ENCODE data around the gene ATXN7. TPM values are rescaled to one million over a fixed set of nuclear protein-coding genes. Genes with fewer than 3 reads are reported as not detected.

Gene ATXN7
- polyA plus RNA-seq, 3 donors, result 2.7 to 29.5 (median 3.2) TPM

DNA sequence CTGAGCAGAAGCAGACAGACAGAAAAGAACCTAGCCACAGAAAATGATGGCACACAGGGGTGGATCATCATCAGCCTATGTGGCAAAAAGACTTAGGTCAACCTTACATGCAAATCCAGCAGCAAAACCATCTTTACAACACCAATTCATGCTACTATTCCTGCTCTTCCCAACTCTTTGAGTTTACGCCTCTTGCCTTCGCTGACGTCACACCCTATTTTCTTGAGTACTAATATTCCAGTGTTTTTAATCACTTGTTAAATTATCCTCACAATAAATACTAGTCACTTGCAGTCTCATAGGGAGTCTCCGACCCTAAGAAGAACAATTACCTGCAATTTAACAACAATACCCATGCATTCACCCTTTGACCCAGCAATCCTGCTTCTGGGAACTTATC, 165.6 kb downstream of the ATXN7 start:
- Histone ChIP-seq H3K4me1 (ENCODE audit: control insufficient read depth in 1 of 2, insufficient read depth in 2 of 2, low read length in 2 of 2) (peaks cover 5% of the 10 kb centered on the region in 2 donors), H4K20me1 (ENCODE audit: insufficient read depth, low read length) (no peaks in the 10 kb centered on the region), H3K79me2 (ENCODE audit: insufficient read depth, low read length) (no peaks in the 10 kb centered on the region), H3K4me3 (replicated peaks in 1 of 3; ENCODE audit: low read depth in 2 of 3, low read length in 3 of 3) (no peak overlapping the region), H3K9ac (ENCODE audit: insufficient read depth, low read length, poor library complexity, severe bottlenecking) (no peak overlapping the region), H3K27me3 (ENCODE audit: control insufficient read depth in 2 of 2, insufficient read depth in 2 of 2, low read length in 2 of 2) (peaks cover 19 to 35% of the 10 kb centered on the region in 2 donors), H3K4me2 (replicated peaks; ENCODE audit: extremely low read depth, low read length, poor library complexity, severe bottlenecking) (no peak overlapping the region), H3K27ac (ENCODE audit: low read depth in 1 of 2, low read length in 2 of 2) (no peak overlapping the region), H3K9me3 (replicated peaks in 1 of 2; ENCODE audit: control insufficient read depth in 1 of 2, insufficient read depth in 1 of 2, low read length in 2 of 2) (no peaks in the 10 kb centered on the region), H2AFZ (ENCODE audit: insufficient read depth, low read depth, low read length, poor library complexity, severe bottlenecking) (no peak overlapping the region), H3K36me3 (replicated peaks in 1 of 2; ENCODE audit: control insufficient read depth in 1 of 2, insufficient read depth in 2 of 2, low read length in 2 of 2) (no peaks in the 10 kb centered on the region)
- no peak for DNase-seq
- Mint-ChIP-seq H3K4me3 (peak overlapping the region in 1 of 2 donors; percentile 17), H3K4me1 (peaks cover 6% of the 10 kb centered on the region), H3K27ac (no peak overlapping the region), H3K9me3 (peaks cover 0 to 4% (median 0%) of the 10 kb centered on the region in 7 donors), H3K27me3 (ENCODE audit: low read depth in 3 of 3) (peaks cover 16 to 40% (median 23%) of the 10 kb centered on the region in 3 donors), H3K36me3 (no peaks in the 10 kb centered on the region)
- intact Hi-C loops (cut with micrococcal nuclease), result no loop called here
- TF ChIP-seq, protein P1, sequence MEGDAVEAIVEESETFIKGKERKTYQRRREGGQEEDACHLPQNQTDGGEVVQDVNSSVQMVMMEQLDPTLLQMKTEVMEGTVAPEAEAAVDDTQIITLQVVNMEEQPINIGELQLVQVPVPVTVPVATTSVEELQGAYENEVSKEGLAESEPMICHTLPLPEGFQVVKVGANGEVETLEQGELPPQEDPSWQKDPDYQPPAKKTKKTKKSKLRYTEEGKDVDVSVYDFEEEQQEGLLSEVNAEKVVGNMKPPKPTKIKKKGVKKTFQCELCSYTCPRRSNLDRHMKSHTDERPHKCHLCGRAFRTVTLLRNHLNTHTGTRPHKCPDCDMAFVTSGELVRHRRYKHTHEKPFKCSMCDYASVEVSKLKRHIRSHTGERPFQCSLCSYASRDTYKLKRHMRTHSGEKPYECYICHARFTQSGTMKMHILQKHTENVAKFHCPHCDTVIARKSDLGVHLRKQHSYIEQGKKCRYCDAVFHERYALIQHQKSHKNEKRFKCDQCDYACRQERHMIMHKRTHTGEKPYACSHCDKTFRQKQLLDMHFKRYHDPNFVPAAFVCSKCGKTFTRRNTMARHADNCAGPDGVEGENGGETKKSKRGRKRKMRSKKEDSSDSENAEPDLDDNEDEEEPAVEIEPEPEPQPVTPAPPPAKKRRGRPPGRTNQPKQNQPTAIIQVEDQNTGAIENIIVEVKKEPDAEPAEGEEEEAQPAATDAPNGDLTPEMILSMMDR (IDR thresholded peaks at IDR 0.05), result no peak
- WGBS (ENCODE audit: insufficient coverage), result 92% methylated on average over 3 of the region's 4 CpGs

DNA sequence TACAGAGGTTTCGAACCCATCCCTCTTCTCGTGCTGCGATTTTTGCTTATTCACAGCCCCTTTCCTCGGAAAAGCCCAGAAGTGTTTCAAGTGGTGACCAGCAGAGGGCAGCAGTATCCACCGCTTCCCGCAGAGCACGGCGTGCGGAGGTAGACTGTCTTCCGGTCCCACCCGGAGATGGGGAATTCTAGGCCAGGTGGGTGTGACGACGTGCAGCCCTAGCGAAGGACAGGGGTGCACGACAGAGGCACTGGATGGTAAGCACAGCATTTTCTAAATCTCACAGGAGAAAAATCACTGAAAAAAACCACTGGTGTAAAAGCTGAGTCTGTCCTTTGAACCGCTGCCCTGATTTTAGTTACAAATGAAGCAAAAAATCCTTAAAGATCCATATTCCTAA, 167.1 kb downstream of the ATXN7 start:
- H3K4me3 ChIP-seq (replicated peaks in 1 of 3; ENCODE audit: low read depth in 2 of 3, low read length in 3 of 3), result peak overlapping the region; percentile 1 to 66 (median 22)
- Mint-ChIP-seq H3K36me3 (no peaks in the 10 kb centered on the region), H3K4me1 (peaks cover 6% of the 10 kb centered on the region), H3K27me3 (ENCODE audit: low read depth in 3 of 3) (peaks cover 16 to 45% (median 23%) of the 10 kb centered on the region in 3 donors), H3K27ac (peak overlapping the region in 1 of 7 donors; percentile 60), H3K4me3 (peak overlapping the region; percentile 82 to 94), H3K9me3 (peaks cover 0 to 4% (median 0%) of the 10 kb centered on the region in 7 donors)
- H3K4me2 ChIP-seq (replicated peaks; ENCODE audit: extremely low read depth, low read length, poor library complexity, severe bottlenecking), result peak overlapping the region; percentile 68
- WGBS (ENCODE audit: insufficient coverage), result 4% methylated on average over 16 of the region's 16 CpGs
- no peaks in the 10 kb centered on the region for H3K9me3 ChIP-seq (replicated peaks in 1 of 2; ENCODE audit: control insufficient read depth in 1 of 2, insufficient read depth in 1 of 2, low read length in 2 of 2)
- peak overlapping the region; percentile 72 for H2AFZ ChIP-seq (ENCODE audit: insufficient read depth, low read depth, low read length, poor library complexity, severe bottlenecking)
- peak; percentile 40 to 72 (median 66) for DNase-seq
- H3K79me2 ChIP-seq (ENCODE audit: insufficient read depth, low read length), result no peaks in the 10 kb centered on the region
- H3K4me1 ChIP-seq (ENCODE audit: control insufficient read depth in 1 of 2, insufficient read depth in 2 of 2, low read length in 2 of 2), result peaks cover 5% of the 10 kb centered on the region in 2 donors
- intact Hi-C loops (cut with micrococcal nuclease), result loop anchor here (5.0 to 10.0 kb wide), 2 partner anchors 452 to 454 kb away; no protein-coding TSS in a partner anchor
- TF ChIP-seq, protein P1 (IDR thresholded peaks at IDR 0.05), result peak; percentile 90
- H3K9ac ChIP-seq (ENCODE audit: insufficient read depth, low read length, poor library complexity, severe bottlenecking), result no peak overlapping the region
- H4K20me1 ChIP-seq (ENCODE audit: insufficient read depth, low read length), result no peaks in the 10 kb centered on the region
- H3K36me3 ChIP-seq (replicated peaks in 1 of 2; ENCODE audit: control insufficient read depth in 1 of 2, insufficient read depth in 2 of 2, low read length in 2 of 2), result no peaks in the 10 kb centered on the region
- peaks cover 19 to 38% of the 10 kb centered on the region in 2 donors for H3K27me3 ChIP-seq (ENCODE audit: control insufficient read depth in 2 of 2, insufficient read depth in 2 of 2, low read length in 2 of 2)
- H3K27ac ChIP-seq (ENCODE audit: low read depth in 1 of 2, low read length in 2 of 2), result no peak overlapping the region
